Adrenal gland (tissue), 5 donors: ENCODE measurements around the gene KCNH3.

Source experiments
- CTCF ChIP-seq, 6 experiments: fragments of 450-650 bp in 4 of 6; fragments of 200-600 bp in 2 of 6; sonication (generic) in 1 of 6; IDR thresholded peaks; 1 replicate in 5 of 6; 2 replicates in 1 of 6; pipeline versions ENCODE4 v1.5.1 to v1.8.0; 2016 to 2021; ENCODE audit warnings: antibody characterized with exemption in 6 of 6, mild to moderate bottlenecking in 2 of 6, moderate library complexity in 1 of 6
- POLR2A ChIP-seq, 2 donors: fragments of 450-650 bp; IDR thresholded peaks; one replicate each; pipeline ENCODE4 v1.6.1; 2017; ENCODE audit warnings: antibody characterized with exemption in 2 of 2, mild to moderate bottlenecking in 2 of 2, moderate library complexity in 1 of 2
- donor health status: DM: no; HTN: no; CAD: no.

DNA sequence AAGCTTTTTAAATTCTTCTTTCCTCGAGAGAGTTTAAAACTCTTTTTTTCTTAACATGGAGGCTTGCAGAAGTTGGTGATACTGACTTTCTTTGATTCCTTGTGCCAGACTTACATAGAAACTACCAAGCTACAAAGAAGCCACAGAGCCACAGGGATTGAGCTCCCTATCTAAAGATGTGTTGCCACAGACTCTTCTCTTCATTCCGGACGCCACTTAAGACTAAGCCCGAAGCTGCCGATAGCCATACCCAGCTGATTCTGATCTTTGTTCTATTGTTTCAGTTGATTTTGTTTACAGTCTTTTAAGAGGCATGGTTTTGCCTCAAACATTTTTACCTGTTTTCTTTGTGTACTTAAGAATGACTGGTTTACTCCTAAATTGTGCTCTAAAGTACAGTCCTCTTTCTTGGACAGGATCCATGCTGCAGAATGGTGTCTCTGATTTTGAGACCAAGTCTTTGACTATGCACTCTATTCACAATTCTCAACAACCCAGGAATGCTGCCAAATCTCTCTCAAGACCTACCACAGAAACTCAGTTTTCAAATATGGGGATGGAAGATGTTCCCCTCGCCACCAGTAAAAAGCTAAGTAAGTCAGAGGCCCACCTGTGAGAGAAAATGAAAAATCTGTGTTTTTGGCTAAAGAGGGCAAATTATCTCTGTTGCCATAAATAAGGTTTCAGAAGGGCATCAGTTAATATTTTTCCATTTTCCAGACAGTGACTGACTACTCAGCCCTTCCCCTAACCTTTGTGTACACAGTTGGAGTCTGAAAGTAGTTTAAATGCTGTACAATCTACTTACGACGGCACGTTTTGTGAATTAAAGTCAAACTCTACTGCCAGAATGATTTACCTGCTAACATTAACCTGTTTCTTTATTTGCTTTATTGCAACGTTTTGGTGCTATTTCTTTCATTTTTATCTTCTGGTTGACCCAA lies 42.1 kb upstream of the KCNH3 start:
- TF ChIP-seq POLR2A (IDR thresholded peaks at IDR 0.05) (no peak), CTCF (IDR thresholded peaks at IDR 0.05) (no peak)
